ENCODE measurements around the gene FAT1. TPM values are rescaled to one million over a fixed set of nuclear protein-coding genes. Genes with fewer than 3 reads are reported as not detected.
A peak's percentile ranks its signal among the peaks of the same experiment; 100 is the strongest.

Gene FAT1
- polyA plus RNA-seq, 1 donor from 2014 or later, result 19.8 TPM

DNA sequence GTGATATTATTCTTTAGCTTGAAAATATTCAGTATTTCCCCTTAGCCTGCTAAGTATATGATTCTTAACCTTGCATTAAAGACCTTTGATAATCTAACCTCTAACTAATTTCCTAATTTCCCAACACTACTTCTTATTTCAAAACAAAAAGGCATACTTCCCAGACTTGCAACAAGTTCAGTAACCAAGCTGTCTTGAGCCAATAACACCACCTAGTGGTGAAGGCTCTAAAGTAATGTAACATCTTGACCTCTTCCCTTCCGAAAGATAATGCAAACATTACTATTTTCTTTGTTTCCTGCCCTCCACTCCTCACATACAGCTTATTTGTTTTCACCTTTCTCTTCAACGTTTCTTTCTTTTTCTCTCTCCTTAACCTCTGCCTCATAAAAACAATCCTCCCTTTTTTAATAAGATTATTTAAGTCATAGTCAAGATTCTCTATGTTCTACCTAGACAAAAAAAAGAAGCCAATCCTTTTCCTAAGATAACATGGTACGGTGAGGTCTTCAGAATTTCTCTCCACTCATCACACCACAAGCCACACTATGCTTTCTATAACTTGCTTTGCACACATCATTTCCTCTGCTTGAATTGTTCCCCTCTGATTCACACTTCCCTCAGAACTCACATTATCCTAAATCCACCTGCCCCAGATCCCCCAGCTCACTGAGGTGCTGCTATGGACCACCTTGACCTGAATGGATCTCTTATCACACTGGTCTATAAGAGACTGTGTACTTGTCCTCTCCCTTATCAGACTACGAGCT, 3.5 kb downstream of the FAT1 start:
- no peak overlapping the region for H3K4me2 ChIP-seq (ENCODE audit: low read length)
- H2AFZ ChIP-seq (ENCODE audit: low read depth, low read length), result no peak overlapping the region
- H3K79me2 ChIP-seq (replicated peaks; ENCODE audit: insufficient read depth, low read length), result peaks cover 71% of the 10 kb centered on the region
- TF ChIP-seq CTCF (IDR thresholded peaks at IDR 0.05; ENCODE audit: poor library complexity, severe bottlenecking) (peak; percentile 42), EP300 (conservative IDR thresholded peaks at IDR 0.05; ENCODE audit: poor library complexity, severe bottlenecking) (no peak), RAD21 (conservative IDR thresholded peaks at IDR 0.05) (peak; percentile 45)
- no peaks in the 10 kb centered on the region for H3K36me3 ChIP-seq (ENCODE audit: insufficient read depth, low read length)
- peaks cover 11% of the 10 kb centered on the region for H3K27me3 ChIP-seq (ENCODE audit: insufficient read depth, low read depth, low read length)
- no peaks in the 10 kb centered on the region for H3K9me2 ChIP-seq (ENCODE audit: insufficient read depth, low read length)
- H3K9ac ChIP-seq (ENCODE audit: low read length), result no peak overlapping the region
- no peak overlapping the region for H3K27ac ChIP-seq (ENCODE audit: low read length)
- H4K20me1 ChIP-seq (ENCODE audit: insufficient read depth), result no peaks in the 10 kb centered on the region
- H3F3A ChIP-seq (ENCODE audit: insufficient read depth, low read length, poor library complexity, severe bottlenecking), result no peaks in the 10 kb centered on the region
- no peaks in the 10 kb centered on the region for H3K9me3 ChIP-seq (ENCODE audit: low read length)
- no peak overlapping the region for H3K4me3 ChIP-seq (ENCODE audit: low read length)

DNA sequence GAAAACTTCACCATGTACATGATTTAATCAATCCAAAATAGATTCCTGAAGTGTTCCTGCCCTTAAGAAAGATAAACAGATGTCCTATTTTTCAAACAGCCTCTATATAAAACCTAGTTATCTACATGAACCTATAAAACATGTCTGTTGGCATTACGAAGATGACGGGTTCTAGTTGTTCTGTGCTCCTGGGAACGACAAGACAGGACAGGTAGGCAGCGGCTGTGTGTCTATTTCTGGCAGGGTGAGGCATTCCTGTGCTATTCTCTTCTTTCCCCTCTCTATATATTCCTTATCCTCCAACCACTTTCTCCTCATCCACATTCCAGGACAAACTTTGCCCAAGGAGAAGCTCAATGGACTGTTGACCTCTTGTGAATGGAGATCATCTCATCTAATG, 6.1 kb downstream of the FAT1 start:
- Histone ChIP-seq H3K9ac (ENCODE audit: low read length) (no peak overlapping the region), H3K9me3 (ENCODE audit: low read length) (peaks cover 2% of the 10 kb centered on the region), H3K4me3 (ENCODE audit: low read length) (no peak overlapping the region), H3K27ac (ENCODE audit: low read length) (no peak overlapping the region), H3K9me2 (ENCODE audit: insufficient read depth, low read length) (no peaks in the 10 kb centered on the region), H3K79me2 (replicated peaks; ENCODE audit: insufficient read depth, low read length) (peaks cover 89% of the 10 kb centered on the region), H3K36me3 (ENCODE audit: insufficient read depth, low read length) (no peaks in the 10 kb centered on the region), H3K4me2 (ENCODE audit: low read length) (no peak overlapping the region), H3F3A (ENCODE audit: insufficient read depth, low read length, poor library complexity, severe bottlenecking) (no peaks in the 10 kb centered on the region), H4K20me1 (ENCODE audit: insufficient read depth) (no peaks in the 10 kb centered on the region), H3K27me3 (ENCODE audit: insufficient read depth, low read depth, low read length) (no peaks in the 10 kb centered on the region), H2AFZ (ENCODE audit: low read depth, low read length) (no peak overlapping the region)
- TF ChIP-seq POLR2AphosphoS5 (IDR thresholded peaks at IDR 0.05) (no peak), EZH2 (IDR thresholded peaks at IDR 0.05; ENCODE audit: borderline replicate concordance, insufficient read depth, low read length, poor library complexity, severe bottlenecking) (no peak), MXI1 (conservative IDR thresholded peaks at IDR 0.05; ENCODE audit: poor library complexity, severe bottlenecking) (no peak), EP300 (conservative IDR thresholded peaks at IDR 0.05; ENCODE audit: poor library complexity, severe bottlenecking) (no peak), REST (IDR thresholded peaks at IDR 0.05; ENCODE audit: borderline replicate concordance) (no peak)

DNA sequence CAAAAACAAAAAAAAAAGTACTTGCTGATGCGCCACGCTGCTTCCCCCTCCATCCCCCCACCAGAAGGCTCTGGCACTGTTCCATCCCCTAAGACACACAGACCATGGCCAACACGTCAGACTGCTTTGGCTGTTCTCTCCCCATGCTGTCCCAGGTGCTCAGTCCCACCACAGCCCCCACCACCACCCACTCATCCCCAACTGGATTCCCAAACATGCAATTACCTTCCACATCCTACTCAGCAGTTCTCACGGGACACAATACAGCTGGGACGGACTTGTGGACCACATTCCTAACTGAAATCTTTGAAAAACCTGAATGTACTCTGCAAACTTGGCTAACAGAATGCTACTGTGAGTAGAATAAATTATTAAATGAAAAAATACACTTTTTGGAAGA, 8.6 kb downstream of the FAT1 start:
- H3K9ac ChIP-seq (ENCODE audit: low read length), result no peak overlapping the region
- no peaks in the 10 kb centered on the region for H3F3A ChIP-seq (ENCODE audit: insufficient read depth, low read length, poor library complexity, severe bottlenecking)
- no peak overlapping the region for H3K4me3 ChIP-seq (ENCODE audit: low read length)
- H3K36me3 ChIP-seq (ENCODE audit: insufficient read depth, low read length), result no peaks in the 10 kb centered on the region
- H3K4me2 ChIP-seq (ENCODE audit: low read length), result no peak overlapping the region
- no peak overlapping the region for H2AFZ ChIP-seq (ENCODE audit: low read depth, low read length)
- no peak for TF ChIP-seq CTCF (IDR thresholded peaks at IDR 0.05; ENCODE audit: poor library complexity, severe bottlenecking)
- peaks cover 2% of the 10 kb centered on the region for H3K9me3 ChIP-seq (ENCODE audit: low read length)
- no peak overlapping the region for H3K27ac ChIP-seq (ENCODE audit: low read length)
- H3K79me2 ChIP-seq (replicated peaks; ENCODE audit: insufficient read depth, low read length), result peaks cover 87% of the 10 kb centered on the region
- no peaks in the 10 kb centered on the region for H3K9me2 ChIP-seq (ENCODE audit: insufficient read depth, low read length)
- no peaks in the 10 kb centered on the region for H4K20me1 ChIP-seq (ENCODE audit: insufficient read depth)
- no peaks in the 10 kb centered on the region for H3K27me3 ChIP-seq (ENCODE audit: insufficient read depth, low read depth, low read length)

All from neural cell (in vitro differentiated cells).